ENCODE measurements around the gene LAMA2.

DNA sequence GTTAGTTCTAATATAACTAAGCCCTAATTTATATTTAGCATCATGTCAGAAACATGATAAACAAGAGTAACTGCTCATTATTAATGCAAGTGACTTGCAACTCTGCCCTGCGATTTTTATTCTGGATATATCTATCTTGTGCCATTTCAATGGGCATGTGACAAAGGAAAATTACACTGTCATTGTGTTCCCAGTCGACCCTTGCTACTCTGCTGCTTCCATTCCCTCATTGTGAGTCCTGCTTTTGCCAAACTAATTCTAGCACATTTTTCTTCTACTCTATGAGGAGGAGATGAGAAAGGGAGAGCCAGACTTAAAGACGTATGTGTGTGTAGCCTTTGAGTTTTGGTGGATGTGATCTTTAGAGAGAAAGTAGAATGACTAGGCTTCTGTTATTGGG lies 551.2 kb downstream of the LAMA2 start:
- TF ChIP-seq, protein P1, sequence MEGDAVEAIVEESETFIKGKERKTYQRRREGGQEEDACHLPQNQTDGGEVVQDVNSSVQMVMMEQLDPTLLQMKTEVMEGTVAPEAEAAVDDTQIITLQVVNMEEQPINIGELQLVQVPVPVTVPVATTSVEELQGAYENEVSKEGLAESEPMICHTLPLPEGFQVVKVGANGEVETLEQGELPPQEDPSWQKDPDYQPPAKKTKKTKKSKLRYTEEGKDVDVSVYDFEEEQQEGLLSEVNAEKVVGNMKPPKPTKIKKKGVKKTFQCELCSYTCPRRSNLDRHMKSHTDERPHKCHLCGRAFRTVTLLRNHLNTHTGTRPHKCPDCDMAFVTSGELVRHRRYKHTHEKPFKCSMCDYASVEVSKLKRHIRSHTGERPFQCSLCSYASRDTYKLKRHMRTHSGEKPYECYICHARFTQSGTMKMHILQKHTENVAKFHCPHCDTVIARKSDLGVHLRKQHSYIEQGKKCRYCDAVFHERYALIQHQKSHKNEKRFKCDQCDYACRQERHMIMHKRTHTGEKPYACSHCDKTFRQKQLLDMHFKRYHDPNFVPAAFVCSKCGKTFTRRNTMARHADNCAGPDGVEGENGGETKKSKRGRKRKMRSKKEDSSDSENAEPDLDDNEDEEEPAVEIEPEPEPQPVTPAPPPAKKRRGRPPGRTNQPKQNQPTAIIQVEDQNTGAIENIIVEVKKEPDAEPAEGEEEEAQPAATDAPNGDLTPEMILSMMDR (CRISPR knock-in tag; IDR thresholded peaks at IDR 0.05) = no peak
- TF ChIP-seq SETDB1 (CRISPR knock-in tag; IDR thresholded peaks at IDR 0.05; ENCODE audit: borderline replicate concordance) (no peak), MBNL3 (CRISPR knock-in tag; conservative IDR thresholded peaks at IDR 0.05) (no peak), NONO (IDR thresholded peaks at IDR 0.05) (no peak), NONO (CRISPR knock-in tag; conservative IDR thresholded peaks at IDR 0.05) (no peak)
- TF ChIP-seq, protein P2, sequence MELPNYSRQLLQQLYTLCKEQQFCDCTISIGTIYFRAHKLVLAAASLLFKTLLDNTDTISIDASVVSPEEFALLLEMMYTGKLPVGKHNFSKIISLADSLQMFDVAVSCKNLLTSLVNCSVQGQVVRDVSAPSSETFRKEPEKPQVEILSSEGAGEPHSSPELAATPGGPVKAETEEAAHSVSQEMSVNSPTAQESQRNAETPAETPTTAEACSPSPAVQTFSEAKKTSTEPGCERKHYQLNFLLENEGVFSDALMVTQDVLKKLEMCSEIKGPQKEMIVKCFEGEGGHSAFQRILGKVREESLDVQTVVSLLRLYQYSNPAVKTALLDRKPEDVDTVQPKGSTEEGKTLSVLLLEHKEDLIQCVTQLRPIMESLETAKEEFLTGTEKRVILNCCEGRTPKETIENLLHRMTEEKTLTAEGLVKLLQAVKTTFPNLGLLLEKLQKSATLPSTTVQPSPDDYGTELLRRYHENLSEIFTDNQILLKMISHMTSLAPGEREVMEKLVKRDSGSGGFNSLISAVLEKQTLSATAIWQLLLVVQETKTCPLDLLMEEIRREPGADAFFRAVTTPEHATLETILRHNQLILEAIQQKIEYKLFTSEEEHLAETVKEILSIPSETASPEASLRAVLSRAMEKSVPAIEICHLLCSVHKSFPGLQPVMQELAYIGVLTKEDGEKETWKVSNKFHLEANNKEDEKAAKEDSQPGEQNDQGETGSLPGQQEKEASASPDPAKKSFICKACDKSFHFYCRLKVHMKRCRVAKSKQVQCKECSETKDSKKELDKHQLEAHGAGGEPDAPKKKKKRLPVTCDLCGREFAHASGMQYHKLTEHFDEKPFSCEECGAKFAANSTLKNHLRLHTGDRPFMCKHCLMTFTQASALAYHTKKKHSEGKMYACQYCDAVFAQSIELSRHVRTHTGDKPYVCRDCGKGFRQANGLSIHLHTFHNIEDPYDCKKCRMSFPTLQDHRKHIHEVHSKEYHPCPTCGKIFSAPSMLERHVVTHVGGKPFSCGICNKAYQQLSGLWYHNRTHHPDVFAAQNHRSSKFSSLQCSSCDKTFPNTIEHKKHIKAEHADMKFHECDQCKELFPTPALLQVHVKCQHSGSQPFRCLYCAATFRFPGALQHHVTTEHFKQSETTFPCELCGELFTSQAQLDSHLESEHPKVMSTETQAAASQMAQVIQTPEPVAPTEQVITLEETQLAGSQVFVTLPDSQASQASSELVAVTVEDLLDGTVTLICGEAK (IDR thresholded peaks at IDR 0.05) = no peak
- TF ChIP-seq, protein P2 (CRISPR knock-in tag; IDR thresholded peaks at IDR 0.05) = no peak

Measured in HepG2 (cell line).